HL-60/S4 (cell line): ENCODE data around the gene STMP1.

Experiments
- in situ Hi-C: fragments of 300-500 bp; cut with MboI; formaldehyde crosslinking; loops from 2 replicates; pipeline ENCODE4 v1.14.3; 2022; ENCODE audit warnings: low sequenced_read_pairs

The STMP1 gene

GRCh38 chr7:135718794-135719437 lies 56.6 kb downstream of the STMP1 start:
- in situ Hi-C loops = no loop called here

GRCh38 chr7:135719688-135720087 lies 57.4 kb downstream of the STMP1 start:
- in situ Hi-C loops = no loop called here

GRCh38 chr7:135721198-135721820 lies 59.0 kb downstream of the STMP1 start:
- in situ Hi-C loops = no loop called here

GRCh38 chr7:135723411-135723810 lies 61.1 kb downstream of the STMP1 start:
- in situ Hi-C loops = no loop called here
